ENCODE measurements around the gene CA5A.
"Not testable (repeated sequence)": the region's sequence is repeated elsewhere in the genome, so short reads cannot be mapped to it uniquely, and the experiment has no call there.

Gene CA5A

GRCh38 chr16:87891764-87892163, 44.6 kb downstream of the CA5A start:
- FAIRE-seq = no peak

GRCh38 chr16:87889762-87890161, 46.6 kb downstream of the CA5A start:
- not testable (repeated sequence) for FAIRE-seq

GRCh38 chr16:87888346-87888745, 48.0 kb downstream of the CA5A start:
- FAIRE-seq = not testable (repeated sequence)

- not testable (repeated sequence) for FAIRE-seq
Measured at GRCh38 chr16:87887931-87888330, 48.4 kb downstream of the CA5A start.

GRCh38 chr16:87885371-87885967, 50.9 kb downstream of the CA5A start:
- FAIRE-seq = not testable (repeated sequence)

GRCh38 chr16:87882436-87883019, 53.8 kb downstream of the CA5A start:
- FAIRE-seq = no peak

- FAIRE-seq = no peak
Measured at GRCh38 chr16:87881324-87882200, 54.8 kb downstream of the CA5A start.

- FAIRE-seq = no peak
Measured at GRCh38 chr16:87880117-87880696, 56.1 kb downstream of the CA5A start.

GRCh38 chr16:87879411-87880013, 56.8 kb downstream of the CA5A start:
- FAIRE-seq = not testable (repeated sequence)

- no peak for FAIRE-seq
Measured at GRCh38 chr16:87878704-87879103, 57.6 kb downstream of the CA5A start.

GRCh38 chr16:87877942-87878507, 58.3 kb downstream of the CA5A start:
- FAIRE-seq = no peak

GRCh38 chr16:87874639-87875427, 61.5 kb downstream of the CA5A start:
- no peak for FAIRE-seq

GRCh38 chr16:87870418-87871291, 65.7 kb downstream of the CA5A start:
- FAIRE-seq = not testable (repeated sequence)

- not testable (repeated sequence) for FAIRE-seq
Measured at GRCh38 chr16:87869879-87870417, 66.4 kb downstream of the CA5A start.

GRCh38 chr16:87869061-87869878, 67.1 kb downstream of the CA5A start, which contains the start of gene SLC7A5:
SLC7A5 (minus strand) TSS chr16:87869507; CDS start chr16:87869422, 85 bp downstream.
- FAIRE-seq = not testable (repeated sequence)

GRCh38 chr16:87868254-87869029, 67.9 kb downstream of the CA5A start:
- not testable (repeated sequence) for FAIRE-seq

GRCh38 chr16:87865902-87866555, 70.3 kb downstream of the CA5A start:
- not testable (repeated sequence) for FAIRE-seq

Data from endometrium (tissue), 2 donors.